HG03108 (cell line): ENCODE measurements around the gene GOLGA7B.

ENCODE experiments used
- ATAC-seq: cut with Tn5 transposase; IDR thresholded peaks from one replicate; pipeline ENCODE4 v1.9.1; 2021; ENCODE audit warnings: moderate library complexity; ENCODE audit not compliant: unreplicated experiment

The GOLGA7B gene

GRCh38 chr10:97866524-97867219, 17.0 kb downstream of the GOLGA7B start:
- ATAC-seq, result no peak

- ATAC-seq, result no peak
Observed at GRCh38 chr10:97867220-97867800, 17.7 kb downstream of the GOLGA7B start.

GRCh38 chr10:97868134-97868685, 18.6 kb downstream of the GOLGA7B start:
- ATAC-seq, result no peak

GRCh38 chr10:97869091-97870042, 19.7 kb downstream of the GOLGA7B start:
- ATAC-seq, result peak; percentile 99

- ATAC-seq, result no peak
Observed at GRCh38 chr10:97870990-97871389, 21.3 kb downstream of the GOLGA7B start.

GRCh38 chr10:97873569-97873968, 23.9 kb downstream of the GOLGA7B start:
- ATAC-seq, result no peak

- ATAC-seq, result no peak
Observed at GRCh38 chr10:97874332-97874731, 24.7 kb downstream of the GOLGA7B start.

GRCh38 chr10:97875391-97875790, 25.7 kb downstream of the GOLGA7B start:
- no peak for ATAC-seq

GRCh38 chr10:97876402-97876801, 26.8 kb downstream of the GOLGA7B start:
- no peak for ATAC-seq

- no peak for ATAC-seq
Observed at GRCh38 chr10:97879241-97879640, 29.6 kb downstream of the GOLGA7B start.

GRCh38 chr10:97880109-97880508, 30.5 kb downstream of the GOLGA7B start:
- ATAC-seq, result no peak

- ATAC-seq, result no peak
Observed at GRCh38 chr10:97882142-97883091, 32.8 kb downstream of the GOLGA7B start.

- ATAC-seq, result no peak
Observed at GRCh38 chr10:97883092-97883485, 33.4 kb downstream of the GOLGA7B start.

GRCh38 chr10:97886286-97886685, 36.6 kb downstream of the GOLGA7B start:
- no peak for ATAC-seq

GRCh38 chr10:97887399-97887798, 37.8 kb downstream of the GOLGA7B start:
- no peak for ATAC-seq

- ATAC-seq, result no peak
Observed at GRCh38 chr10:97888134-97888533, 38.5 kb downstream of the GOLGA7B start.

GRCh38 chr10:97888641-97889262, 39.1 kb downstream of the GOLGA7B start:
- no peak for ATAC-seq

GRCh38 chr10:97889461-97890265, 40.0 kb downstream of the GOLGA7B start:
- ATAC-seq, result no peak
